Esophagus muscularis mucosa (tissue), 3 donors: ENCODE measurements around the gene AANAT.

ENCODE experiments used
- CTCF ChIP-seq, 3 experiments: fragments of 200-600 bp in 2 of 3; fragments of 450-650 bp in 1 of 3; sonication (generic) in 2 of 3; IDR thresholded peaks; one replicate each; pipeline ENCODE4 v1.5.1; 2017 to 2019; ENCODE audit warnings: antibody characterized with exemption in 3 of 3, mild to moderate bottlenecking in 2 of 3, moderate library complexity in 1 of 3
- POLR2A ChIP-seq: fragments of 450-650 bp; IDR thresholded peaks from one replicate; pipeline ENCODE4 v1.6.1; 2017; ENCODE audit warnings: antibody characterized with exemption, moderate library complexity, mild to moderate bottlenecking, low read depth
- POLR2AphosphoS5 ChIP-seq, 2 donors: sonication (generic); formaldehyde crosslinking; IDR thresholded peaks; one replicate each; pipeline ENCODE4 v1.6.1; 2017; ENCODE audit warnings: antibody characterized with exemption in 2 of 2

GRCh38 chr17:76437467-76438402 lies 29.7 kb upstream of the AANAT start:
- TF ChIP-seq POLR2A = no peak
- no peak for TF ChIP-seq CTCF (IDR thresholded peaks at IDR 0.05)
- no peak for TF ChIP-seq POLR2AphosphoS5 (IDR thresholded peaks at IDR 0.05)
